ENCODE data around the gene AGAP3.
A peak's percentile ranks its signal among the peaks of the same experiment; 100 is the strongest.

Gene AGAP3

GRCh38 chr7:151114151-151115090, 28.1 kb downstream of the AGAP3 start:
- DNase-seq (ENCODE audit: insufficient read length, low spot score) (peak; percentile 64), FAIRE-seq (no peak)
- no peak for TF ChIP-seq PAX5 (IDR thresholded peaks at IDR 0.05; ENCODE audit: insufficient read depth, low read length, severe bottlenecking)
- no peak for TF ChIP-seq SPI1 (IDR thresholded peaks at IDR 0.05; ENCODE audit: low read depth, low read length)
- TF ChIP-seq TAF1 (IDR thresholded peaks at IDR 0.05; ENCODE audit: low read depth, low read length): no peak
- no peak for TF ChIP-seq POLR2A (IDR thresholded peaks at IDR 0.05; ENCODE audit: low read depth, low read length)

GRCh38 chr7:151115121-151115835, 29.0 kb downstream of the AGAP3 start:
- no peak for FAIRE-seq

GRCh38 chr7:151115836-151116418, 29.7 kb downstream of the AGAP3 start:
- TF ChIP-seq POLR2AphosphoS5 (IDR thresholded peaks at IDR 0.05; ENCODE audit: low read depth, low read length): no peak
- DNase-seq (ENCODE audit: insufficient read length, low spot score): no peak
- no peak for FAIRE-seq

More at GRCh38 chr7:151115121-151115835, 29.0 kb downstream of the AGAP3 start:
- TF ChIP-seq POU2F2 (IDR thresholded peaks at IDR 0.05; ENCODE audit: low read depth, low read length): no peak
- no peak for TF ChIP-seq PAX5 (IDR thresholded peaks at IDR 0.05; ENCODE audit: insufficient read depth, low read length, severe bottlenecking)
- TF ChIP-seq POLR2AphosphoS5 (IDR thresholded peaks at IDR 0.05; ENCODE audit: low read depth, low read length): no peak
- no peak for TF ChIP-seq TAF1 (IDR thresholded peaks at IDR 0.05; ENCODE audit: low read depth, low read length)
- no peak for TF ChIP-seq POLR2A (IDR thresholded peaks at IDR 0.05; ENCODE audit: low read depth, low read length)
- no peak for TF ChIP-seq SPI1 (IDR thresholded peaks at IDR 0.05; ENCODE audit: low read depth, low read length)
- peak; percentile 71 for DNase-seq (ENCODE audit: insufficient read length, low spot score)

GRCh38 chr7:151116603-151117440, 30.5 kb downstream of the AGAP3 start:
- DNase-seq (ENCODE audit: insufficient read length, low spot score): no peak
- no peak for TF ChIP-seq POU2F2 (IDR thresholded peaks at IDR 0.05; ENCODE audit: low read depth, low read length)
- TF ChIP-seq POLR2A (IDR thresholded peaks at IDR 0.05; ENCODE audit: low read depth, low read length): no peak
- no peak for TF ChIP-seq TAF1 (IDR thresholded peaks at IDR 0.05; ENCODE audit: low read depth, low read length)
- TF ChIP-seq SPI1 (IDR thresholded peaks at IDR 0.05; ENCODE audit: low read depth, low read length): no peak
- no peak for TF ChIP-seq PAX5 (IDR thresholded peaks at IDR 0.05; ENCODE audit: insufficient read depth, low read length, severe bottlenecking)
- no peak for TF ChIP-seq POLR2AphosphoS5 (IDR thresholded peaks at IDR 0.05; ENCODE audit: low read depth, low read length)
- no peak for FAIRE-seq

- no peak for TF ChIP-seq POLR2AphosphoS5 (IDR thresholded peaks at IDR 0.05; ENCODE audit: low read depth, low read length)
- TF ChIP-seq SPI1 (IDR thresholded peaks at IDR 0.05; ENCODE audit: low read depth, low read length): no peak
- no peak for TF ChIP-seq POU2F2 (IDR thresholded peaks at IDR 0.05; ENCODE audit: low read depth, low read length)
- no peak for TF ChIP-seq PAX5 (IDR thresholded peaks at IDR 0.05; ENCODE audit: insufficient read depth, low read length, severe bottlenecking)
- no peak for TF ChIP-seq POLR2A (IDR thresholded peaks at IDR 0.05; ENCODE audit: low read depth, low read length)
- TF ChIP-seq TAF1 (IDR thresholded peaks at IDR 0.05; ENCODE audit: low read depth, low read length): no peak
- FAIRE-seq: no peak
- DNase-seq (ENCODE audit: insufficient read length, low spot score): no peak
Observed at GRCh38 chr7:151117565-151117964, 31.3 kb downstream of the AGAP3 start.

GRCh38 chr7:151118108-151119054, 32.1 kb downstream of the AGAP3 start:
- TF ChIP-seq POLR2A (IDR thresholded peaks at IDR 0.05; ENCODE audit: low read depth, low read length): no peak
- no peak for TF ChIP-seq POU2F2 (IDR thresholded peaks at IDR 0.05; ENCODE audit: low read depth, low read length)
- no peak for TF ChIP-seq POLR2AphosphoS5 (IDR thresholded peaks at IDR 0.05; ENCODE audit: low read depth, low read length)
- TF ChIP-seq TAF1 (IDR thresholded peaks at IDR 0.05; ENCODE audit: low read depth, low read length): no peak
- FAIRE-seq (no peak), DNase-seq (ENCODE audit: insufficient read length, low spot score) (no peak)

GRCh38 chr7:151119055-151119415, 32.8 kb downstream of the AGAP3 start:
- no peak for DNase-seq (ENCODE audit: insufficient read length, low spot score)
- TF ChIP-seq POLR2A (IDR thresholded peaks at IDR 0.05; ENCODE audit: low read depth, low read length) (no peak), POU2F2 (IDR thresholded peaks at IDR 0.05; ENCODE audit: low read depth, low read length) (no peak), PAX5 (IDR thresholded peaks at IDR 0.05; ENCODE audit: insufficient read depth, low read length, severe bottlenecking) (no peak), SPI1 (IDR thresholded peaks at IDR 0.05; ENCODE audit: low read depth, low read length) (no peak), POLR2AphosphoS5 (IDR thresholded peaks at IDR 0.05; ENCODE audit: low read depth, low read length) (no peak), TAF1 (IDR thresholded peaks at IDR 0.05; ENCODE audit: low read depth, low read length) (no peak)
- FAIRE-seq: no peak

- TF ChIP-seq POU2F2 (IDR thresholded peaks at IDR 0.05; ENCODE audit: low read depth, low read length) (no peak), PAX5 (IDR thresholded peaks at IDR 0.05; ENCODE audit: insufficient read depth, low read length, severe bottlenecking) (no peak), POLR2AphosphoS5 (IDR thresholded peaks at IDR 0.05; ENCODE audit: low read depth, low read length) (no peak), SPI1 (IDR thresholded peaks at IDR 0.05; ENCODE audit: low read depth, low read length) (no peak), TAF1 (IDR thresholded peaks at IDR 0.05; ENCODE audit: low read depth, low read length) (no peak), POLR2A (IDR thresholded peaks at IDR 0.05; ENCODE audit: low read depth, low read length) (no peak)
- FAIRE-seq (no peak), DNase-seq (ENCODE audit: insufficient read length, low spot score) (no peak)
Observed at GRCh38 chr7:151119902-151120301, 33.6 kb downstream of the AGAP3 start.

Measured in GM12891 (cell line).